Activated CD8-positive, alpha-beta T cell treated with anti-CD3 and anti-CD28 coated beads, Interleukin-2, amount 10 ng/mL, durations not matched to agents 7 days and 5 days (primary cell): ENCODE measurements around the gene GATAD1. TPM values are rescaled to one million over a fixed set of nuclear protein-coding genes. Genes with fewer than 3 reads are reported as not detected.
"Not testable (repeated sequence)": the region's sequence is repeated elsewhere in the genome, so short reads cannot be mapped to it uniquely, and the experiment has no call there.

Experiments
- ATAC-seq: fragments of 150-1000 bp; cut with Tn5 transposase; one replicate; pipeline ENCODE4 v1.10.0; 2021; ENCODE audit warnings: moderate library complexity
- CTCF ChIA-PET: fragments of 350-600 bp; sonication (Branson Sonifier 250); formaldehyde crosslinking; loops from one replicate; lab custom pipeline; 2021; ENCODE audit warnings: antibody characterized with exemption; lab: Charles Lee
- POLR2A ChIA-PET: fragments of 350-600 bp; sonication (Branson Sonifier 250); formaldehyde crosslinking; loops from one replicate; lab custom pipeline; 2021; ENCODE audit warnings: antibody characterized with exemption; lab: Charles Lee
- DNase-seq: peaks from one replicate; pipeline ENCODE4 v3.0.0-alpha.2; 2020
- H3K27ac Mint-ChIP-seq: one replicate; pipeline ENCODE4 v1.8.0; 2021; ENCODE audit warnings: mild to moderate bottlenecking, mixed read lengths
- H3K27me3 Mint-ChIP-seq: one replicate; pipeline ENCODE4 v1.8.0; 2021; ENCODE audit warnings: low read depth, mixed read lengths
- H3K36me3 Mint-ChIP-seq: one replicate; pipeline ENCODE4 v1.8.0; 2021; ENCODE audit warnings: low read depth, mixed read lengths
- H3K4me1 Mint-ChIP-seq: one replicate; pipeline ENCODE4 v1.8.0; 2021; ENCODE audit warnings: low read depth, mixed read lengths
- H3K4me3 Mint-ChIP-seq: one replicate; pipeline ENCODE4 v1.8.0; 2021; ENCODE audit warnings: mild to moderate bottlenecking, mixed read lengths
- H3K9me3 Mint-ChIP-seq: one replicate; pipeline ENCODE4 v1.8.0; 2022; ENCODE audit warnings: mixed read lengths; ENCODE audit not compliant: insufficient read depth
- total RNA-seq, 2 experiments: library from RNA; stranded (reverse); gene quantifications; one replicate each; pipeline ENCODE4 v1.2.3, GENCODE V29; 2021

The GATAD1 gene, protein sequence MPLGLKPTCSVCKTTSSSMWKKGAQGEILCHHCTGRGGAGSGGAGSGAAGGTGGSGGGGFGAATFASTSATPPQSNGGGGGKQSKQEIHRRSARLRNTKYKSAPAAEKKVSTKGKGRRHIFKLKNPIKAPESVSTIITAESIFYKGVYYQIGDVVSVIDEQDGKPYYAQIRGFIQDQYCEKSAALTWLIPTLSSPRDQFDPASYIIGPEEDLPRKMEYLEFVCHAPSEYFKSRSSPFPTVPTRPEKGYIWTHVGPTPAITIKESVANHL
- 10 to 100 TPM; 11.4 to 12.4 TPM for total RNA-seq

DNA sequence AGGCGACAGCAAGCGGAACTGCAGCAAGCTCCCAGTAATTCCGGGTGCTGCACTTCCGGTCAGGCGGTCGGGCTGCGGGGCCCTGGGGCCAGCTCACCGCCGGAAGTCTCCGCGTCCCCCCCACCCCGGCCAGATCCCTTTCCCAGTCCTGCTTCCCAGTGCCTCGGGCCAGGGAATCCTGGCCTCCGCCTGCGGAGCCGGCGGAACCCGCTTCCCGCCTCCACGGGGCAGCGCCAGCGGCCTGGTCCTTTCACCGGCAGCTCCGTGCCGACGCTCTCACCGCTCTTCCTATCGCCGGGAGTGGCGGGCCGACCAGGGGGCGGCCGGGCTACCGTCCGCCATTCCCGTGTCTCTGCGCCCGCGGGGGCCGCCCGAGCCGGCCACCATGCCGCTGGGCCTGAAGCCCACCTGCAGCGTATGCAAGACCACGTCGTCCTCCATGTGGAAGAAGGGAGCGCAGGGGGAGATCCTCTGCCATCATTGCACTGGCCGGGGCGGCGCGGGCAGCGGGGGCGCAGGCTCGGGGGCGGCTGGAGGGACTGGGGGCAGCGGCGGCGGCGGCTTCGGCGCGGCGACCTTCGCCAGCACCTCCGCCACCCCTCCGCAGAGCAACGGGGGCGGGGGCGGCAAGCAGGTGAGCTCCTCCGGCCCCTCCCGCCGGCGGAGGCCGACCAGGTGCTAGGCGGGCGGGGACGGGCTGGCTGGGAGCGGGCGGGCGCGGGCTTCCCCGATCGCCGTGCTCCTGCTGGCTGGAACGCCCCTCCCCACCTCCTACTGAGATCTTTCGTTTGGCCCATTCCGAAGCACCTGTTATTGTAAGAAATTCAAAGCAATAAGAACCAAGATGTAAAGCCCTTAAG lies at the start of gene GATAD1:
Gene GATAD1 (plus strand): TSS at position 138 of the 860 bp plus-strand sequence. CDS start 248 bp downstream, at position 386.
- CTCF ChIA-PET = interaction anchor here (0.6 to 6.4 kb wide), 39 partner anchors 10 to 1358 kb away, joined by 3 to 84 read pairs (median 4); partner anchors contain the start of genes AKAP9, ANKIB1, CYP51A1 and KRIT1
- peaks cover 7% of the 10 kb centered on the region for H3K4me1 Mint-ChIP-seq

DNA sequence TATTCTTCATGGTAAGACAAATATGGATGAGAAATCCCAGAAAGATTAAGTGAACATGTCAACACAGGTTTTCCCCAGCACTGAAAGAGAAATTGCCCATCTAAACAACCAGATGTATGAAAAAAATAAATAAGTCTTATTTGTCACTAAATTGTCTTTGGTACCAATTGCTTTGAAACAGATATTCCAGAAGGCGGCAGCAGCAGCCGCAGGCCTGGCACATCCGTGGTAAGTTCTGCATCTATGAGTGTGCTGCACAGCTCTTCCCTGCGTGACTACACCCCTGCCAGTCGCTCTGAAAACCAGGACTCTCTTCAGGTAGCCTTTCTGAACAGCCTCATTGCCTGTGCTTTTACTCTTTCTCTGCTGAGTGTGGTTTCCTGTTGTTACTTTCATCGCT lies 49.7 kb upstream of the GATAD1 start:
- ChIA-PET CTCF (no interaction called here), POLR2A (no interaction called here)
- no peak overlapping the region for H3K27ac Mint-ChIP-seq
- no peak for ATAC-seq
- peaks cover 29% of the 10 kb centered on the region for H3K36me3 Mint-ChIP-seq
- no peaks in the 10 kb centered on the region for H3K27me3 Mint-ChIP-seq
- H3K9me3 Mint-ChIP-seq = no peaks in the 10 kb centered on the region
- no peak for DNase-seq
- H3K4me3 Mint-ChIP-seq = no peak overlapping the region
- peaks cover 3% of the 10 kb centered on the region for H3K4me1 Mint-ChIP-seq

More for the DNA sequence above, at the start of gene GATAD1:
- Mint-ChIP-seq H3K27ac (peak within 1 kb of the TSS; percentile 93), H3K9me3 (no peaks in the 10 kb centered on the region), H3K27me3 (no peaks in the 10 kb centered on the region), H3K36me3 (peaks cover 24% of the 10 kb centered on the region), H3K4me3 (peak within 1 kb of the TSS; percentile 76)
- ATAC-seq (peak; percentile 79), DNase-seq (peak; percentile 90)
- POLR2A ChIA-PET = interaction anchor here (0.6 to 2.9 kb wide), 19 partner anchors 9 to 1403 kb away, joined by 3 to 33 read pairs (median 4); partner anchors contain the start of genes AKAP9, ANKIB1, CYP51A1 and KRIT1

DNA sequence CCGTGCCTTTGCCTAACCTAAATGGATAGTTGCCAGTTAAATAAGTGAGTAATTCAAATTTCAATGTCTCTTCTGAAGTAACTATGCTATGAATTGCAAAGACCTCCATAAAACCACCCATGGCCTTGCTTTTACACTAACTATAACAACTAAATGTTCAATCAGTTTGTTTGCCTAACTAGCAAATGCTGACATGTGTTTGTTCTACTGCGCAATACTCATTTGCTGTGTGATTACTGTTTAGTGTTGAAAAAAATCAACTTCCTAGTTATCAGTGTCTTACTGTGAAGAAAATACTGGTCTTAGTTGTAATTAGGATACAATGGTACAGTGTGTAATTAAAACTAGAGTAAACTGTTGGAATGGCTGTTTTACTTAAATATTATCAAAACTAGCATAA lies 47.3 kb upstream of the GATAD1 start:
- Mint-ChIP-seq H3K27me3 (no peaks in the 10 kb centered on the region), H3K4me3 (no peak overlapping the region), H3K4me1 (peaks cover 23% of the 10 kb centered on the region), H3K9me3 (no peaks in the 10 kb centered on the region), H3K36me3 (peaks cover 43% of the 10 kb centered on the region), H3K27ac (no peak overlapping the region)
- ChIA-PET CTCF (no interaction called here), POLR2A (no interaction called here)
- no peak for ATAC-seq
- no peak for DNase-seq

DNA sequence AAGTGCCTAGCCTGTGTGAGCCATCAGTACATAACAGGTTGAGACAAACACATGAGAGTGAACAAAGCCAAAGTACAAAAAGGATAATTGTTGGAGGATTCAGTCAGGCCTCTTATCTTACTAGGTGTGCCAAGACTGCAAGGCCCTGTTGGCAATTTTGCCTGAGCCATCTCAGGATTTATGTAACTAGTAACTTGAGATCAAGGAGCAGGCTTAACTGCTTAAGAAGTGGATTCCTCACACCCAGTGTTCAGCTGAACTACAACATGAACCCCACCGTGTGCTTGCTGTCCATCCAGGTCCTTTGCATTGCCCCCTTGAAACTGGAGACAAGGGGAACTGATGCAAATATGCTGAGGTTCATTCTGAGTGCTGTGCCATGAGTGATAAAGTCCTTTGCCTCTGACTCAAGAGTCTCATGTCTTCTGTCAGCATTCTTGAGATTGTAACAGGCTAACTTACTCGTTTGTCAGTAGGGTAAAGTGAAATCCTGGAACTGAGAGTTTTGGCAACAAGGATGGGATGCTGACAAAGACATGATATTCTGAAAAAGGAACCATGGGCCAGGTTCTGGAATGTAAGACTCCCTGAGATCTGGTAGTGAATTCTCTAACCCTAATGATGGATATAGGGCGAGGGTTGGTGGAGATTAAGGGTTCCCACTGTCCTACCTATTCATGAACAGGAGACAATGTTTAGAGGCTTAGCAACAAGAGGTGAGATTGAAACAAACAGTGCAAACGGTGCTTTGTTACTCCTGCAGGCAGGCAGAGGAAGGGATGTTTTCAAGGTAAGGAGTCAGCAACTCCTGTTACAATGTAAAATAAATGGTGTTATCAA lies 44.1 kb upstream of the GATAD1 start:
- no peak for ATAC-seq
- POLR2A ChIA-PET = interaction anchor here (1.0 kb wide), 1 partner anchor 157 kb away, joined by 3 read pairs; the partner anchor contains the start of genes ANKIB1 and KRIT1
- H3K4me3 Mint-ChIP-seq = no peak overlapping the region

DNA sequence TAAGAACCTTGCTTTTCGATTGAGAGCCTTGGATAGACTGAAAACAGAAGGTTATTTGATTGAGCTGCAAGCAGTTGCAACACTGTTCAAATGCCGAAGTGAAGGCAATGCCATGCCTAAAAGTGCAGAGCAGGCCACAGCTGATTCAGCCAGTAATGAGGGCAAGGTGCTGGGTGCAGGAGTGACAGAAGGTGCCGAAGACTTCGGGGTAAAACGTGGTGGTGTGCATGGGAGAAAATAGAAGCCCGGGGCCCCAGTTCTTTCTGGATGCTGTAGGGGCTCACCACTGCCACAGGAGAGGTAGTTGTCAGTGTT lies 43.6 kb upstream of the GATAD1 start:
- no peak for DNase-seq
- H3K36me3 Mint-ChIP-seq = peaks cover 28% of the 10 kb centered on the region
- peaks cover 25% of the 10 kb centered on the region for H3K4me1 Mint-ChIP-seq
- no peaks in the 10 kb centered on the region for H3K27me3 Mint-ChIP-seq
- ChIA-PET CTCF (interaction anchor here (1.0 to 1.5 kb wide), 2 partner anchors 10 to 20 kb away, joined by 4 read pairs; no protein-coding TSS in a partner anchor), POLR2A (no interaction called here)
- no peak for ATAC-seq
- H3K4me3 Mint-ChIP-seq = no peak overlapping the region
- H3K27ac Mint-ChIP-seq = peak overlapping the region; percentile 22
- H3K9me3 Mint-ChIP-seq = no peaks in the 10 kb centered on the region

More for the DNA sequence above, 44.1 kb upstream of the GATAD1 start:
- H3K4me1 Mint-ChIP-seq = peaks cover 25% of the 10 kb centered on the region
- H3K27me3 Mint-ChIP-seq = no peaks in the 10 kb centered on the region
- CTCF ChIA-PET = interaction anchor here (0.7 to 1.5 kb wide), 2 partner anchors 21 kb away, joined by 4 read pairs; no protein-coding TSS in a partner anchor
- H3K27ac Mint-ChIP-seq = no peak overlapping the region
- H3K9me3 Mint-ChIP-seq = no peaks in the 10 kb centered on the region
- DNase-seq = no peak
- H3K36me3 Mint-ChIP-seq = peaks cover 33% of the 10 kb centered on the region

DNA sequence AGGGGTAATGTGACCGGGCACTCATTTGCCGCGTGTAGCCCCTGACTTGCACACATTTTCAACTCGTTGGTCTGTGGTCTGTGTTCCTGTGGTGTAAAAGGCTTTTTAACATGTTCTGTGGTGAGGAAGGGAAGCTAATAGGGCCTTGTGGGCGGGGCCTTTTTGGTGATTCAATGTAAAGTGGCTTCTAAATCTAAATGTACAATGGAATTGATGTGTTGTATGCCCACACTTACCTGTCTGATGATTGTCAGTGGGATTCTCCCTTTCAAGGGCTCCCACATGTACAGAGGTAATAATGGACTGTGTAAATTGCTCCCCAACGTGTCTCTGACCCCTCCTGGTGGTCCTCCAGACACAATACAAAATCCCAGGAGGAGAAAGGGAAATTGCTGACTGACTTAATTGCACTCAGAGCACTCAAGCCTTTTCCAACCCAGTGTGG lies 43.1 kb upstream of the GATAD1 start:
- POLR2A ChIA-PET = no interaction called here
- no peaks in the 10 kb centered on the region for H3K27me3 Mint-ChIP-seq
- peak; percentile 83 for DNase-seq
- peaks cover 25% of the 10 kb centered on the region for H3K4me1 Mint-ChIP-seq
- H3K4me3 Mint-ChIP-seq = peak overlapping the region; percentile 26
- peak overlapping the region; percentile 60 for H3K27ac Mint-ChIP-seq
- H3K9me3 Mint-ChIP-seq = no peaks in the 10 kb centered on the region
- ATAC-seq = peak; percentile 90
- CTCF ChIA-PET = interaction anchor here (0.9 to 1.5 kb wide), 7 partner anchors 10 to 524 kb away, joined by 3 to 5 read pairs (median 4); partner anchors contain the start of genes GATAD1 and MTERF1
- H3K36me3 Mint-ChIP-seq = peaks cover 26% of the 10 kb centered on the region

DNA sequence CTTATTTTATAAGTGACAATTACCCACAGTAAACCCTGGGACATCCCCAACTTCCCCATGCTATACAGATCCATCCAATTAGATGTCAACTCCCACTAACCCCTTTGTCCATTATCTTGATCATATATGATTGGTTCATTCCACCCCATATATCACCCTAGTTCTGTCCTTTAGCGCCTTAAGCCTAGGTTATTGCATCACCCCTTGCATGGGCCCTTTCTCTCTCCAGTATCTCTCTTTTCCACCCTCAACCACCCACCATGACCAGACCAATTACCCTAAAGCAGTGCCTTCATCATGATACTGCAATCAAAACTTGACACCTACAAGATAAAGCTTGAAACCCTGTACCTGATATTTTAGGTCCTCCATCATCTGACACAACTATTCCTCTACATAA lies 37.9 kb upstream of the GATAD1 start:
- ATAC-seq = no peak
- H3K27me3 Mint-ChIP-seq = peaks cover 17% of the 10 kb centered on the region
- no peak for DNase-seq
- POLR2A ChIA-PET = no interaction called here
- H3K9me3 Mint-ChIP-seq = no peaks in the 10 kb centered on the region
- H3K36me3 Mint-ChIP-seq = peaks cover 8% of the 10 kb centered on the region
- CTCF ChIA-PET = interaction anchor here (0.6 to 3.0 kb wide), 2 partner anchors 15 to 173 kb away, joined by 3 to 9 read pairs; no protein-coding TSS in a partner anchor
- H3K27ac Mint-ChIP-seq = no peak overlapping the region
- H3K4me1 Mint-ChIP-seq = peaks cover 8% of the 10 kb centered on the region
- H3K4me3 Mint-ChIP-seq = no peak overlapping the region

DNA sequence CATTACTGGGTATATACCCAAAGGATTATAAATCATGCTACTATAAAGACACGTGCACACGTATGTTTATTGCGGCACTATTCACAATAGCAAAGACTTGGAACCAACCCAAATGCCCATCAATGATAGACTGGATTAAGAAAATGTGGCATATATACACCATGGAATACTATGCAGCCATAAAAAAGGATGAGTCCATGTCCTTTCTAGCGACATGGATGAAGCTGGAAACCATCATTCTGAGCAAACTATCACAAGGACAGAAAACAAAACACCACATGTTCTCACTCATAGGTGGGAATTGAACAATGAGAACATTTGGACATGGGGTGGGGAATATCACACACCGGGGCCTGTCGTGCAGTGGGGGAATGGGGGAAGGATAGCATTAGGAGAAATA lies 37.1 kb upstream of the GATAD1 start:
- H3K36me3 Mint-ChIP-seq, H3K4me1 Mint-ChIP-seq, H3K4me3 Mint-ChIP-seq, ATAC-seq, H3K9me3 Mint-ChIP-seq, H3K27ac Mint-ChIP-seq, DNase-seq, POLR2A ChIA-PET: not testable (repeated sequence)
- CTCF ChIA-PET = interaction anchor here (0.6 to 3.0 kb wide), 2 partner anchors 14 to 172 kb away, joined by 3 to 9 read pairs; no protein-coding TSS in a partner anchor
- H3K27me3 Mint-ChIP-seq = peaks cover 17% of the 10 kb centered on the region

DNA sequence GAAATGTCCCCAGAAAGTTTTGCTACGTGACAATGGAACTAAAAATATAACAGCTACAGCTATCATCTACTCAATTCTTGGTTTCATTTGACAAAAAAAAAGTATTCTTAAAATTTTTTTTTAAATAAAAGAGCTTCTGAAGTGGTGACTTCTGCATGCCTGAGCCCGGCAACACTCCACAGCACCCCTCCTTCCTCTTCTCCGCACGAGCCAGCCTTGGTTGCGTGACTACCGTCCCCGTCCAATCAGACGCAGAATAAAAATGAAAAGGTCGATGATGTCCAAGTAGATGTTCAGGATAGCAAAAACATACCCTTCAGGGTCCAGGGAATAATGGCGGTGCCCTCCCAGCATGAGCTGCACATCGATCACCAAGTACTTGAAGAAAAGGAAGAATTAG lies 34.5 kb upstream of the GATAD1 start:
- H3K27me3 Mint-ChIP-seq = peaks cover 20% of the 10 kb centered on the region
- H3K27ac Mint-ChIP-seq = no peak overlapping the region
- POLR2A ChIA-PET = no interaction called here
- no peak overlapping the region for H3K4me3 Mint-ChIP-seq
- H3K36me3 Mint-ChIP-seq = no peaks in the 10 kb centered on the region
- DNase-seq (no peak), ATAC-seq (no peak)
- H3K4me1 Mint-ChIP-seq = no peaks in the 10 kb centered on the region
- H3K9me3 Mint-ChIP-seq = no peaks in the 10 kb centered on the region
- CTCF ChIA-PET = interaction anchor here (1.0 to 1.9 kb wide), 3 partner anchors 11 to 35 kb away, joined by 4 to 16 read pairs (median 8); partner anchors contain the start of gene GATAD1

DNA sequence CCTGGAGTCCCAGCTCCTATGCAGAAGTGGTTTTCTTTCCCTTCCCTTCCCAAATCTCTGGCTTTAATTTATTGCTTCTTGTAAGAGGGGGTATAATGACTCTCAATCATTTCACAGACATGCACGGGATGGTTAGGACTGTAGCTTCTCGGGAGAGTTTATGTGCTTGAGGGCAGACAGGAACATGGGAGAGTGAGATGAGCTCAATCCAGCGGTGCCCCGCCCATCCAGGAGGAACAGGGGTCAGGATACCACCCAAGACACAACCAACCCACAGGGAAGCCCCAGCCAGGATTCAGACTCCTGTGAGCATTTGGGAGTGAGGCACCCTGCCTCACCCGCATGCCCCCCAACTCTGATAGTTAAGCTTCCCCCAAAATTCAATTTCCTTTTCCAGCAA lies 33.7 kb upstream of the GATAD1 start:
- ATAC-seq = no peak
- Mint-ChIP-seq H3K4me3 (no peak overlapping the region), H3K27ac (no peak overlapping the region)

DNA sequence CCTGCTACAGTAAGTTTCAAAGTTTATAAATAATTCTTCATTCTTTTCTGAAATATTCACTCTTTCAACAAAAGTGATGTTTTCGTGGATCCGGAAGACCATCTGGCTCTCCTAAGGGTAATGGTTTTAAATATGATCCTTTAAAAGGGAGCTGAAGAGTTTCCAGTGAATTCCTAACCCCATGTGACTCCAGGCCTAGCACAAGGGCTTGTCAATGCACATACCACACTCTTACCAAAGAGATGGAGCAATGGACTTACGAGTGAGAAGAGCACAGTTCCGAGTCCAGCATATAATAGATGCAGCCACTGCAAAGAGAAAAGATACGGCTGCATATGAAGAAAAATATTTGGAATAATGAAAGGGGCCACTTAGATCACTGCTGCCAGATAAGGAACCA lies 32.1 kb upstream of the GATAD1 start:
- Mint-ChIP-seq H3K36me3 (no peaks in the 10 kb centered on the region), H3K4me1 (no peaks in the 10 kb centered on the region), H3K27me3 (peaks cover 15% of the 10 kb centered on the region), H3K27ac (no peak overlapping the region), H3K4me3 (no peak overlapping the region), H3K9me3 (no peaks in the 10 kb centered on the region)
- ChIA-PET CTCF (interaction anchor here (1.0 to 1.9 kb wide), 2 partner anchors 9 to 32 kb away, joined by 4 to 12 read pairs; partner anchors contain the start of gene GATAD1), POLR2A (no interaction called here)
- ATAC-seq = no peak
- DNase-seq = no peak

More for the DNA sequence above, 33.7 kb upstream of the GATAD1 start:
- Mint-ChIP-seq H3K27me3 (peaks cover 20% of the 10 kb centered on the region), H3K4me1 (no peaks in the 10 kb centered on the region), H3K36me3 (no peaks in the 10 kb centered on the region), H3K9me3 (no peaks in the 10 kb centered on the region)
- CTCF ChIA-PET = interaction anchor here (1.0 to 1.9 kb wide), 4 partner anchors 9 to 34 kb away, joined by 4 to 16 read pairs (median 6); partner anchors contain the start of gene GATAD1
- DNase-seq = no peak
- POLR2A ChIA-PET = no interaction called here
